NCI-H128 (cell line): ENCODE data around the gene ZNF462.

ENCODE experiments used
- DNase-seq: peaks from one replicate; lab custom pipeline; 2025; ENCODE audit not compliant: unreplicated experiment; lab: John Stamatoyannopoulos, UW

The ZNF462 gene

DNA sequence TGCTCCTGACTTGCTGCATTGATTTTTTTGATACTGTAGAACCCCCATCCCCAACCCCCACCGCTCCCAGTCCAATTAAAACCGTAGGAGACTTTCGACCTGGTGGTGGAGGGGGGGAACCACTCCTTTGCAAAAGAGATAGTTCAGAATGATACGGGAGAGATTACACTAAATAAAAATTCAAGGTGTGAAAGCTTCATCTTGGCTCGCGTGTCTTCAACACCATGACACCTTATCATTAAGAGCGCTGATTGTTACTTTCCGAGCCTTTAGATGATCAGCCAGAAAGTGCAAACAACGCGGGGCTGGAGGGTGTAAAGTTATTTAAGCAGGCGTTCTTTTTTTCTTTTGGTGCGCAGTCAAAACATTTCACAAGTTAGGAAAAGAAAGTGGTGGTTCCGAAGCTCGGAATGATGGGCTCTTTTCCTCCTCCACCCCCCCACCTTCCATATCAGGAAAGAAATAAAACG, 1.3 kb upstream of the ZNF462 start:
- DNase-seq: no peak

DNA sequence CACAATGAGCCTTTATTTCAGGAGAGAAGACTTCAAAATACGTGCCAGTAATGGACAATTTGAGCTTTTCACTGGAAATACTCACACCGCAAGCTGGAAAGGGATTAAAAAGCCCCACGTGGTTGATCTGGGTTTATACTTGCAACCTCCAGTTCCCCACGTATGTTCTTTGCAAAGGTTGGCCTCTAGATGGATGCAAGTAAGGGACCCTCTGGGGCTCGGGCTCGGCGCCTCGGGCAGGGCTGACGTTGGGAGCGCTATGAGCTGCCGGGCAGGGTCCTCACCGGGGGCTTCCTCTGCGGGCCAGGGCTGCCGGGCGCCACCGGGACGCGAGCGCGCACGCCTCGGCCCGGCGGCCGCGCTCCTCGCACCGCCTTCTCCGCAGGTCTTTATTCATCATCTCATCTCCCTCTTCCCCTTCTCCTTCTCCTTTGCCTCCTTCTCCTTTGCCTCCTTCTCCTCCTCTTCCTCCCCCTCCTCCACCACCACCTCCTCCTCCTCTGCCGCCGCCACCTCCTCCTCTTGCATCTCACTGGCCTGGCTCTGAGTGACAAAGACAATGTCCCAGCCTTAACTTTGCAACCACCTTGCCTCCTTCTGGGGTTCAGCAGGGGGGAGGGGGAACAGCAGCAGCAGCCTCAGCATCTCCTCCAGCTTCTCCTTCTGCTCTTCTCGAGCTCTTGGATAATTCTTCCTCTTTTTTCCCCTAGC, 701 bp upstream of the ZNF462 start:
- DNase-seq: no peak

DNA sequence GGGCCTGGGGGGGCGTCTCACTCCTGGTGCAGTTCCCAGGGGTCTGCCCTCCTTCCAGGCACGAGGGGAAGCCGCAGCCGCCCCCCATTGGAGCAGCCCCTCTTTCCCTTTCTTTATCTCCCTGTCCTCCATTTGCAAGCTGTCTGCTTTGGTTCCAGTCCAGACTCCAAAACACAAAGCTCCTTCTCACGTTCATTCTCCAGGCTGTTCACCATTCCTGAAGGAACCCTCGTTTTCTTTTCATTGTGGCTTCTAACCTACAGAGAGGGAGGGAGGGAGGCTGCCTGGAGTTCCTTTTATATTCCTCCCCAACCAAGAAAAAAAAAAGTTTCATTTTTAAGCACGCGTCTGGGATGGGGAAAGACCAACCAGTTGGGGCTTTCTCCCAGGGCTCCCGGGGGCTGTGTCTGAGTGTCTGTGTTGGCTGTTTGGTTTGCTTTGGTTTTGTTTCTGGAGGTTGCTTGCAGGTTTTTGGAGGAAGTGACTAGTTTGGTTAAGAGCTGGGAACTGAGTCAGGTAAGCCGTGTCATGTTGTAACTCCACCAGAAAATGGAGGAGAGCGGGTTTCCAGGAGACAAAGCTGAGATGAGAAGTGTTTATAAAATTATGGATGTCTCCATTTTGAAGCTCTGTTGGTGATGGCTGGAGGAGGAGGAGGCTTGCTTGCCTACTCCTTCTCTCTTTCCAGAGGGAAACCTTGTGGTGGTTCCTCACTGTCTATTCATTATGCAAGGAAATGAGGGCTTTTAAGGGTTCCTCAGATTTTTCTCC, 1.6 kb downstream of the ZNF462 start:
- no peak for DNase-seq

DNA sequence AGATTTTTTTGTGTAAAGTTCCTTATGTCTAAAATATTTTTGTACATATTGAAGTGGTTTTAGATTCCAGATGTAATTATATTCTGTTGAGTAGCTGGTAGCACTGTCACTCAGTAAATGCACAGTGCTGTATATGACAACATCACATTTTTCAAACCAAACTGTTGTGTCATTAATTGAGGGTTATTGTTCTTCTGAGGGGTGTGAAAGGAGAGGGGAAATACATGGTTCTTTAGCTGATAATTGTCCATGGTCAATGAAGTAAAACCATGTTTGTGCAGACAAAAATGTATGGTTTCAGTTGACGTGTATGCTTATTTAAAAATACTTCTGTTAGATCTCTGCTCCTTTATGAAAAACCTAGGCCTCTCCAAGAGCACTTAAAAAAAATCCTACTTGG, 3.3 kb downstream of the ZNF462 start:
- no peak for DNase-seq

DNA sequence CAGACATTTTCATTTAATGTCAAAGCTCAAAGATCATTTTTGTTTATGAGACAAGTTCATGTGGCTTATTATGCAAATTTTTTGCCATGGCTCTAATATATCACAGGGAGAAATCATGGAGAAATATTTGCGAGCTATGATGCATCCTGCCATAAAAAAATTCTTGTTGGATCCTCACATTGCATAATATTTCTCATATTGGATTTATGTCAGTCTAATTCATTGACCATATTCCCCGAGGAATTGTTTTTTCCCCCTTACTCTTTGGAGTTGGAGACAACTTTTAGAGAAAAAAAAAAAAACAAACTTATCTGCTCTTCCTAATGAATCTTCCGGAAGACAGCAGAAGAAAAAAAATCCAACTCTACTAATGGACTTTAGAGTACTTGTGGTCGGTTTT, 4.3 kb downstream of the ZNF462 start:
- DNase-seq: no peak

DNA sequence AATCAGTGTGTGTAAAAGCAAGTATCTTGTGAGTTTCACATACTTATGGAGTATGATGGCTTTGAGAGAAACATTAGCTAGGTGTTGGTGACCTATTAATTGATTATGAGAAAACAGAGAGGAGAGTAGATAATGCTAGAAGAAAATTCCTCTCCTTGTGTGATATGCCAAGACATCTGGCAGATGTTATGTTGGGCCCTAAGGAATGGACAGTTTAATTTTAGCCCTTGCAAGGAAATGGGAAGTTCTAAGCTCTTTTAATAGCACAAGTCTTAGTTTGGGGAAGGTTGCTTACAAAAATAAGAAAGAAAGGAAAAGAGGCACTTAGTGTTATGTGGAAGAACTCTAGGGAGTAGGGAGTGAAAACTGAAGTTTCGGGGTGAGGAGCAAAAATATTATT, 5.1 kb downstream of the ZNF462 start:
- DNase-seq: no peak

DNA sequence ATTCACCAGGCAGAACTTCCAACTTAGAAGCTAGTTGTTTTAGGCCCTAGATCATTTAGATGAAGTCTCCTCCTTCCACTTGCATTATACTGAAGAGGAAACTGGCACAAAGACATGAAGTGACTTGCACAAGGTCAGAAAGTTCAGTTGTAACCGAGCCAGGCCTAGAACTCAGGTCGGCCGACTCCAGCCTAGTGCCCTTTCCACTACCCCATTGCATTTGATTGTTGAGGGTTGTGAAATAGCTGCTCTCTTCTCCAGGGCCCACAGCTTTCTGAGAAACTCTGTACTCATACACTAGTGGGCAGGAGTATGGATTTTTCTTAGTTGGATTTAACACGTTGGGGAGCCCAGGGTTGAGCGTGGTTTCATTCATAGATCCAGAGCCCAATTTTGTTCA, 5.6 kb downstream of the ZNF462 start:
- DNase-seq: no peak

DNA sequence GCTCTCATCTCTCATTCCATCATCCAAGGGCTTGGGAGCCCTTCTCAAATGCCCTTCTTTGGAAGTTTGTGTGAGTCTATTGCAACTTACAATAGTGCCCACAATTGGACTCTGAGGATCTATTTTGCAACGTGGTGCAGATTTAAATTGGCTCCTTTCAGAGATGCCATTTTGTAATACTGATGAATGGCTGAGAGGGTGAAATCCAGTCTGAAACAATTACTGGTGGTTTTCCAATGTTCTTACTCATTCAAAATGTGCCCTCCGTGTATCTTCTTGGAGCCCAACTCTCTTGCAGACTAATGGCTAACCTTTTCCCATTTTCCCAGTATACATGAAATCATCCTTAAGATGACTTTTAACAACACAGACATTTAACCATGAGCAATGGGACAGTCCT, 6.1 kb downstream of the ZNF462 start:
- no peak for DNase-seq

DNA sequence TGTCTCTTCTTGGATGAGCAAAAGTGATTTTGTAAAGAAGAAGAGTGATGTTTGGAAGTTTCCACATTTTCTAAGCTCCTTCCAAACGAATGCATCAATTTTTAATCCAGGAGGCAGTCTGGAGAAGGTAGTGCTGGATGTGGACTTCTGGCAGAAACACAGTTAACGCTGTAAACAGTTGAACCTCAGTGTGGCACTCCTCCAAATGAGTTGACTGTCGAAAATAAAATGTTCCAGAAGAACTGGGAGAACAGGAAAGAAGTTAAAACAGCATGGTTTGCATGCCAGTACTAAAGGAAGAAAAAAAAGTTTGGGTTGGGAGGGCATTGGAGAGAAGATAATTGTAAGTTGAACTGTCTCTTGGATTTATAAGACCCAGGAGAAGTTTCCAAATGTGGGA, 6.5 kb downstream of the ZNF462 start:
- DNase-seq: no peak

DNA sequence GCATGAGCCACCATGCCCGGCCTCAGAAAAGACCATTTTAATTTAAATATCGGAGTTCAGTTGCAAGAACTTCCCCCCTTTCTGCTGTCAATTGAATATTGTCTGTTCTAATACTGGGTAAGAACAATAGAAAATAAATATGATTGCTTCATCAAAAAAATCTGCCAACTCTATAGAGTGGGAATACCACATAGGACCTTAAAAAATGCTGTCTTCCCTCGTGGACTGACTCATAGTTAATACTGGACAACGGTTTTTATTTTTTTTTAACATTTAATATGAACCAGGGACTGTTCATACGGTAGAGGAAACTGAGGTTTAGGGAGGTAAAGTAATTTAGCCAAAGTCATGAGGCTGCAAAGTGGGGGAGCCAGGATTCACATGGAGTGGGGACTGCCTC, 9.7 kb downstream of the ZNF462 start:
- no peak for DNase-seq

DNA sequence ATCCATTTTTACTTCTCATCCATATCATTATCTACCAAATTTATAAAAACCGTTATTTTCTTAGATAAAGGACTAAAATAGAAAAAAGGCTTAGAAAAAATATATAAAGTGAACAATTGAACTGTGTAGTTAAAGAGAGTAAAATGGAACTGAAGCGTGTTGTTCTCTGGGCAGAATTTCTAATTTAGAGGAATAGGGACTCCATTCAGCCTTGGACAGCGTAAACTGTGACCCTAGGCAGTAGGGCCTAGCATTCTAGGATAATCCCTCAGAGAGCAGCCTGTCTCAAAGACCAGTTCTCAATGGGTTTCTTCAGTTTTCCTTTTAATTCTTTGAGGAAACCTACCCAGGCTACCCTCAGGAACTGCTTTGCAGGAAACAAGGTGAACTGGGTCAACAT, 11.1 kb downstream of the ZNF462 start:
- DNase-seq: no peak

DNA sequence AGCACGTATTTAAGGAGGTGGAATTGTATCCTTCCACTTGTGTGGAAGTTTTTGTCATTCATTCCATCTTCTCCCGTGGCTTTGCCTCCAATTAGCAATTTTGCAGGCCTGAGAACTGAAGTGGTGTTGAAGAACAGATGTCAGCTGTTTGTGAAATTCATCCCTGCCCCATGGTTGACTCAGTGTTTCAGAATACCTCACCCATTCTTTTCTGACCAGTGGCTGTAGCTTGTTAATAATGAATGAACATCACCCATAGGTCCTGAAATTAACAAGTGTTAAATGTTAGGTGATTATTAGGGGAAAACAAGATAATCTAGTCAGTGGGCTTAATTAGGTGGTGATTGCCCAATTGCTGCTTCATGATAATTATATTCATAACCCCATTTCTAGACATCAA, 11.7 kb downstream of the ZNF462 start:
- DNase-seq: no peak

DNA sequence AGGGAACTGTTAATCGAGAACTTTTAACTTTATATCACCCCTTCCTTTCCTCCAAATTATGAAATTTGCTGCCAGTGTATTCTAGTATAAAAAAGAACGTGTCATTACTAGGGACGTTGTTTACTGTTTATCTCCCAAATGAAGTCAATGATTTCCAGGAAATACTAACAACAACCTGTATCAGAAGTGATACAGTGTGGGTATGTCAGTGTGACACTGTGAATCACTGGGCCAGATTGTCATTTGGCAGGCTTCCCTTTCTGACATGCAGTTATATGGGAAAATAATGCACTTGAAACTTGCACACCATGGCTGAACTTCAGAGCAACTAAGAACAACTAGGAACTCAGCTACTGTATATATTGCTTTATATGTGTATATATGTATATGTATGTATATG, 12.6 kb downstream of the ZNF462 start:
- no peak for DNase-seq

DNA sequence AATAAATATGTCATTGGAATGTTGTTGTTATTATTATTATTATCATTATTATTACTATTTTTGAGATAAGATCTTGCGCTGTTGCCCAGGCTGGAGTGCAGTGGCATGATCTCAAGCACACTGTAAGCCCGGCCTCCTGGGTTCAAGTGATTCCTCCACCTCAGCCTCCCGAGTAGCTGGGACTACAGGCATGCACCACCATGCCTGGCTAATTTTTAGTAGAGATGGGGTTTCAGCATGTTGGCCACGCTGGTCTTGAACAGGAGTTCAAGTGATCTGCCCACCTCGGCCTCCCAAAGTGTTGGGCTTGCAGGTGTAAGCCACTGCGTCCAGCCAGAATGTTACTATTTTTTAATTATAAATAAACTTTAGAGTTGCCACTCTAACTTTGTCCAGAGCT, 14.4 kb downstream of the ZNF462 start:
- DNase-seq: no peak

DNA sequence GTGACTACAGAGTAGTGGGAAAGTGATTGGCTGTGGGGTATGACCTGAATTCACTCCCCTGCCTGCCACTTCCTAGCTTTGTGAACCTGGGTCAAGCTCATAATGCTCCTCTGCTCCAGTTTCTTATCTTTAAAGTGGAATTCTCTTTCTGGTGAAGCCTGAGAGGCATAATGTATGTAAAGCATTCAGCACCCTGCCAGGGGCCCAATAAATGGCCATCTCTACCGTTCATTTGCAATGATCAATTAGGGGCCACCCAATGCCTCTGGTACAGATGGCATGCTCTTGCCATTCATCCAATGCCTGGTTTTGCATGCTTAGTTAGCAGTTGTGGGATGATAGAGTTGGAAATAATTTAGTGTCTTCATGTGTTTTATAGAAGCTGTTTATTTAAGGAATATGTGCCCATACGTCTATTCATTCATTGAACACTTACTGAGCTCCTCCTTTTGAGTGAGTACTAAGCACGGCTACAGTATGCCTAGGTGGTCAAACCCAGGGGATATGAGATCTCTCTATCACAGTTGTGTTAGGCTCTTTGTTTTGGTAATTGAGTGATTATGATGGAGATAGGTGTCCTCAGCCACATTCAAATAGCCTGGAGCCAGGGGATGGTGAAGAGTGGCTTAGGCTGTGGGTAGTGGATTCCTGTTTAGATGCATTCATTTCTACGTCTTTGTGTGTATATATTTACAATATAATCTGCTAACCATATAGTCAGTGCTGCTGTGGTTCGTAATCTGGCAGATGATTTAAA, 15.3 kb downstream of the ZNF462 start:
- no peak for DNase-seq

DNA sequence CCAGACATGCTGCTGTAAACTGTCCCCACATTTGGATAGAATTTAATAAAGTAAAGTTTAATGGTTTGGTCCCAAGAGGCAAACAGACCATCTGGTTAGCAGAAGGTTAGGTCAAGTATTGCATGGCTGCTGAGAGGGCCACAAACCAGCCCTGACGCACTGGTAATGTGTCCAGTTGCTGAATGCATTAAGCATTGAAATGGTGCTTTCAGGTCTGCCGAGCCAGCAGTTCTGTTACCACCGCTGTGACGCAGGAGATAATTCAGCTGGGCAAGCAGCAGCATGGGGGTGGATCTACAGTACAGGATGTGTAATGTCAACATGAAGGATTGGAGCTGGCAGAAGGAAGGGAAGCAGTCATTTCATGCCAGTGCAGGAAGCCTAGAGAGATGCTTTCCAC, 16.0 kb downstream of the ZNF462 start:
- DNase-seq: no peak

DNA sequence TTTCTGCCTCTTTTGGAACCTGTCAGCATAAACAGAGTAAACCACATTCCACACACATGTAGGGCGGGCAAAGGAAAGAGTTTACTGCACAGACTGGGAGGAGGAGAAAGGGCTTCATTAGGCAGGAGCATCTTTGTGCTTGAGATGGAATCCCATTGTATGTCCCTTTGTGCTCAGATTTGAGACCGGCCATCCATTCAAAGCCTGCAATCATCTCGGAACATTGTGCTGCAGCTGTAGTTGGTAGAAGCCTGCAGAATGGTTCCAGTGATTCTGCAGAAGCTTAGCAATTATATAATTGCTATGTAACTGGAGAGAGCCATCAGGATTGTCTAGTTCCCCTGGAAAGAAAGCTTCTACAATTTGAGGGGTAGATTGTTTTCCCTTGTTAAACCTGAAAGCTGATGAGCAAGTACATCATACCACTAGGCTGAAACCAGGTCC, 16.5 kb downstream of the ZNF462 start:
- no peak for DNase-seq

DNA sequence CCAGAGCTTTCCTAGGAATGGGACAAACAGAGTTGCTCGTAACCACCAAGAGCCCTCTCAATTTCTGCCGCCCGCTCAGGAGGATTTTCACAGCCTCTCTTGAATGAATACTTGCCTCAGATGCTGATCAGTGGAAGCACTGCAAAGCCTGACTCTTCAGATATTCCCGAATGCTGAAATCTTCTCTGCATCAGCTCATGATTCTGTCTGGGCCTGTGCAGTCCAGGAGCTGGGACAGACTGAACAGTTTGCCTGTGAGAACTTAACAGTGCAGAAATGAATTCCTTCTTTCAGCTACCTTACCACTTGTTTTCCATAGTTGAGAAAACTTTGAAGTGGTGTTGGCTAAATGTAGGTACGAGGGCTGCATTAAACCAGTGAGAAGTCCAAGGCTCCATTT, 17.1 kb downstream of the ZNF462 start:
- DNase-seq: no peak

DNA sequence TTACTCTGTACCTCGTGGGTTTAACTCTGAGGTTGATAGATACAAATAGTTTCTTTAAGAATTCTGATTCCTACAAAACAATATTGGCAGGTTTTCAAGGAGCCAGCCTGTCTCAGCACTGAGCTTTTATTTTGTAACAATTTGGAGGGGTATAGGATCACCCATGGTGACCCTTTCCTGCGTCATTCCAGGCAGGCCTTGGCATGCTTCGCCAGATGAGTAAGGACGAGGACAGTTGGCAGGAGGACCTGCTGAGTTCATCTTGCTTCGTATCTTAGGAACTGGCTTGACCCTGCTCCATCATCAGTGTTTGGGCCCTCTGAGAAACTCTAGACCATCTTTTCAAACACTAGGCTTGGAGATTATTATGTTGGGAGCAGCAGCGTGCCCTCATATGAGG, 17.9 kb downstream of the ZNF462 start:
- no peak for DNase-seq

DNA sequence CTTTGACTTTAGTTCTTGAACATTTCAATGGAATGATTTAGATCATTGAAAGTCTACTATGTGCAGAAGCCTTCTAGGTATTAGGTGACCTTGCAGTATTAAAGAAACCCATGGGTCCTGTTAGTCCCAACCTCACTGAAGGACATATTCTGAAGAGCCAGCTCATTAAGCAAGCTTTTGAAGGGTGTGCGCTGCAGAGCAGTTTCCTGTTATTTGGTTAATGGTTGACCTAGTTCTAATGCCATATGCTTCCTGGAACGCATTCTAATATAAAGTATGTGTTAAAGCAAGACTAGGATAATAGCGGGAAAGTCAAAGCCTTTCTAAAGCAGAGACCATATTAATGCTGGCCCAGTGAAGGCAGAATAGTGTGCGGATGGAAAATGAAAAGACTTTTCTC, 20.1 kb downstream of the ZNF462 start:
- no peak for DNase-seq

DNA sequence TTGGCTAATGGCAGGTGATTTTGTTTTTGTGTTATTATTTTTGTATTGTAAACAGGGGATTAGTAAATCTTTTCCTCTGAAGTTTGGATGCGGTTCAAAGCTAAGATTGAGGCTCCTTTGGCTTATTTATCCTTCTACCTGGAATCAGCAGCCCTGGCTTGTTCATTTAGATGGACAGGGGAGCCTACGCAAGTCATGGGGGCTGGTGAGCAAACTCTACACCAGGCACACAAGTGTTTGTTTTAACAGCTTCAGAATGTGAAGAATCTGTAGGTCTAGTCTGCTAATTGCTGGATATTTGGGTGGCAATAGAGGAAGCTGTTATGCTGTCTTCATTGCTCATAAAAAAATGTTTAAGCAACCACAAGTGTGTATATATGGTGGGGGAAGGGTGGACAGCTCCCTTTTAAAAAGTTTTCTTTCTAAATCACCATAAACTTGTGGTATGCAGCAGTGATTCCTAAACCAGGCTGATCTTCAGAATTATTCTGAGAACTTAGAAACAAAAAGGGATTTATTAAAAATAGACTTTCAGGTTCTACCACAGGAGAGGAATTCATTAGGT, 20.7 kb downstream of the ZNF462 start:
- DNase-seq: no peak

DNA sequence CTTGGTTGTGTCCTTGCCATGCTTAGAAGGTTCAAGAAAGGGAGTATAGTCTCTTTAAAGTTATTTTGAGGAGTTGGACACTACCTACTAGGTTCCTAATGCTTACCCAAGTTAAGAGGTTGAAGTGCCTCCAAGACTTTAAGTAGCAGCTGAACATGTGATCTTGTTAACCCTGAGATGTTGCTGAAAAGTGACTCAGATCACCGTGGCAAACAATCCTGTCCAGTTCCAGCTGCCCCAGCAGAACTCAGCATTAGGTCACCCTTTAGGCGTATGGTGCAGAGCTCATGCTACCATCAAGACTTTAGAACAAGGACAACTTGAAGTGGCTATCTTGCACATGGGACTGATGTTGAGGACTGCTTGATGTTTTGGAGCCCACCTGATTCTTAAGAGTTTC, 22.5 kb downstream of the ZNF462 start:
- no peak for DNase-seq
